Activated gamma-delta T cell treated with Interleukin-2 at 50 U/mL for 16 hours (primary cell): ENCODE data around the gene NFASC.

Experiments
- DNase-seq: peaks from one replicate; pipeline ENCODE4 v3.0.0-alpha.2; 2020

The NFASC gene

DNA sequence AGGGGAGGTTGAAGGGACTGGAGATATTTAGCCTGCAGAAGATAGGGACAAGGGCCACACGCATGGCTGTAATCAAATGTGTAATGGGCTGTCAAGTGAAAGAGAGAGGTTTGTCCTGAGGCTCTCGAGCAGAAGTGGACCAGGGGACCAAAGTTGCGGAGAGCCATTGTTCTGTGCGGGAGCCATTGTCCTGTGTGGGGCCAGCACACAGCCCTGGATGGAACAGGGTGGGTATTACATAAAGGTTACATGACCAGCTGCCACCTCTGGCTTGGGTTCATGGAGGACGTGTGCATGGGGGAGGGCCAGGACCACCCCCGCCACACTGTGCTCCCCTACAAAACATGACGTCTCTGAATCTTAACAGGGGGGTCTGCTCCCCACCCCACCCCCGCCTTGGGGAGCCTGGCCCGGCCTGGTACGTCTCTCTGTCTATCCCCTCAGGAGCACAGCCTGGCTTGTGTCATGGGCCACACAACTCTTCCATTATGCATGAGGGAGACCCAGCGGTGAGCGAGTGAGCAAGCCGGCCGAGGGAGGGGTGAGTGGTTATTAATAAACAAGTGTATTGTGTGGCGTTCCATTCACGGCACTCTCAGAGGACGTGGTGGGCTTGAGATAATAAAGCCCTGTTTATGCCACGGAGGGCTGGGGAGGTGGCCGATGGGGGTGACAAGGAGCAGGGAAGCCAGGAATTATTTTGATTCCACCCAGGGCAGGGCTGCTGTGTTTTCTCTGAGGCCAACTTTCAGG lies at the start of gene NFASC:
TSS of gene NFASC (plus strand) at position 703 of the 753 bp plus-strand sequence. CDS start 73,454 bp downstream, outside the sequence.
- no peak for DNase-seq

DNA sequence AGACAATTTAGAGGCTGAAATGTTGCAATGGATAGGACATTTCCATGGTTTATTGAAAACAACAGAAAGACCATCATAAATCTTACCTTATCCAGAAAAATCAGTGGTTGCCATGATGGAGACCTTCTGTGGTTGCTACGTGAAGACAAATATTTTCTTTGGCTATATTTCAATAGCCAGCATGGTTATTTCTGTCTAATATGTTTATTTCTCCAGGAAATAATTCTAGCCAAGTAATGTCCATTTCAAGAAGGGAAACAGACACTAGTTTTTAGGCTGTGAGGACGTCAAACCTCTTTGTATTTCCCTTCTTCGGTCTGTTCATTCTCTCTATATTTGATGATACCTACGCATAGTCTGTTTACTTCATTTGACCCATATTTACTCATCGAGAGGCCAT lies 49.2 kb upstream of the NFASC start:
- DNase-seq = no peak

DNA sequence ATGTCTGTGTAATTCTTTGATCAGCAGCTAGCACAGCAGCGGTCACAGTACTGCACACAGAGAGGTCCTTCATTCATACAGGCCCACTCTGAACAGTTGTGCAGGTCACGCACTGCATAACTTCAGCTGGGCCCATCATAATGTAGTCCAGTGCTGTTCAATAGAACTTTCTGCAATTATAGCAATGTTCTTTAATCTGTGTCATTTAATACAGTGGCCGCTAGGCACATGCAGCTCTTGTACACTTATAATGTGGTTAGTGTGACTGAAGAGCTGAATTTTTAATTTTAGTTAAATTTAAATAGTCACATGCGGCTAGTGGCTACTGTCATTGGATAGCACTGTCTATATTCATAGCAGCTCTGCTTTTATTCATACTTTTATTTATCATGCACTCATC lies 48.7 kb upstream of the NFASC start:
- no peak for DNase-seq

DNA sequence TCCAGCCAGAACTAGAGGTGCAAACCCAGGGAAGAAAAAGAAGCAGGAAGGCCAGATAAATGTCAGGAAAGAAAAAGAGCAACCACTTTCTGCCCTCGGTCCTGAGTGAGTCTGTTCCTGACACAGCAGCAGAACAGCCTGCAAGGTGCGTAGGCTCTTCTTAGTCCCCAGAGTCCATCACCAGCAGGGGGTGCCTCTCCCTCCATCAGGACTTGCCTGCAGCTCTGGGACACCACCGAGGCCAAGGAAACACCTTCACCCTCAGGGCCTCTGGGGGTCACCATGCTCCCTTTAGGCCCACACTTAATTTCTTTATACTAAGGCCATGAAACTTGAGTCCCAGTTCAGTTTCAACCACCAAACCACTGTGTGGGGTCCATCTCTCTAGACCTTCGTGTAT lies 43.7 kb upstream of the NFASC start:
- DNase-seq = no peak

DNA sequence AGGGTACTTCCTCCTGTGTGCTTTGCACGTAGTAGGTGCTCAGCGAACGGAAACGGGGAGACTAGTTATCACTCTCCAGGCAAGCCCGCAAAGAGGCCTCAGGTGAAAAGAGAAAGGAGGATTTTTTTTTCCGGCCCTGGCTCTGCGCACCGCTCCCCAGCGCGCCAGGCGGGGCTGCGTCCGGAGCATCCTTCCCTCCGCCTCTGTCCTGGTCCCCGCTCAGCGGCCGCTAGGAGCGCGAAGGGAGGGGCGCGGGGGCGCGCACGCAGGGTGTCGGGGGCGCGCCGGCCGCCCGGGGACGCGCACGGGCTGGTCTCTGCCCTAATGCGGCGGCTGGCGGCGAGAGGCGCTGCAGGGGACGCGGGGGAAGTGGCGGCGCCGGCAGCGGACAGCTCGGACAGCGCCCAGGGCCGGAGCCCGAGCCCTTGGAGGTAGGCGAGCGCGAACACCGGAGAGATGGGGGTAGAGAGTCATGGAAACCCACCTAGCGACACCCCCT lies 42.3 kb upstream of the NFASC start:
- peak; percentile 9 for DNase-seq

DNA sequence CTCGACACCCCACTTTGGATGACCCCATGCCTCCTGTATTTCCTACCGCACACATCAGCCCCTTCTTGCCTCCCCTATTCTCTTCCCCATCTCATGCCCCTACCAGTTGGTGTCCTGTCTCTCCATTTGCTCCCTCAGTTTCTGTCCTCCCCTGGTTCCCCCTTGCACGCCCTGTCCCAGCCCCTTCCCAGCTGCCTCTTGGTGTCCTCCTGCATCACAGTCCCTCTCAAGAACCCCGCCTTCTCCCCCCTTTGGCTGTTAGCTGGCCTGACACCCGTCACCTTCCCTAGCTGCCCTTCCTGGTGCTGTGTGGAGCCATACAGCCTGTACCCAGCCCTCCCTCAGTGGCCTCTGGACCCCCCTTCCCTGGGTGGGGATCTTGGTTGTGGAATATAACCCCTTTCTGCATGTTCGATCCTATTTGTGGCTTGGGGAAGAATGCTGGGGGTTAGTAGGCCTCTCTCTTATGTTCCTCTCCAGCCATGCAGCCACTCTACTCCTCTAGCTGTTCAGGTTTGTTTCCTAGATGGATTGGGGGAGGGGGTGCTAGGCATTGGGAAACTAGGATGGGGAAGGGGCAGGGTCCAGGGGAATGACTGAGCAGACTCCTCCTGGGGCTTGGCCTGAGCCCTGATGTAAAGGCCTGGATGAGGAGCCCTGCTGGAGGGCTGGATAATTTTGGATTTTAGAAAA lies 41.4 kb upstream of the NFASC start:
- DNase-seq = no peak

DNA sequence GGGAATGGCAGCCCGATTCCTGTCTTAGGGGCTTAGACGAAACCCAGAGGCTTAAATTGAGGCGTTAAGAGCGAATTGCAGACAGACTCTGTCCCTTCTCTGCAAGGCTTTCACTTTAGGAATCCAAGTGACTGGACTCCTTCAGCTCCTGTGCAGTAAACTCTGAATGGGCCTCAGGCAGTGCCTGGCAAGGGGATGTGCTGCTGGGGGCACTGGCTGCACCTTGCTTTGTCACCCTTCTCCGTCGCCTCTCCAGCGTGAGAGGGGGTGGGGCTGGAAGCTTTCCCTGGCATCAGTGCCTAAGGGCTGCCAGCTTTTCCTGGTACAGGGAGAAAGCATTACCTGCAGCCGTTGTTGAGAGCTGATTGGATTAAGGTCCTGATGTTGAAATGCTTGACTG lies 39.9 kb upstream of the NFASC start:
- DNase-seq = no peak

DNA sequence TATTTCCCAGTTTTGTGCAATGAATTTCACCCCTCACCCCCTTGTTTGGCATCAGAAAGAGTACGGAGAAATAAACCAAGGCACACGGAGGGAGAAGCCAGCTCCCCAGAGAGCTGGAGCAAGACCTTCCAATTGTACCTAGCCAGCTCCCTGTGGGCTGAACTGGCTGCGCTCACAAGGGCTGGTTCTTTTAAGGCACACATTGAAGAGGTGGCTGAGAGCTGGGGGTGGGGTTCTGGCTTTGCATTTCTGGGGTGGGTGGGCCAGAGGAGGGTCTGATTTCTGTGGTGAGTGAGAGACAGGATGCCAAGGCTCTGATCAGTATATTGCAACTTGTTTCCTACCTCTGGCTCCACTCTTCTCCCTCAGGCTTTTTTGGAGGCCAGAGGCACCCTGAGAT lies 39.5 kb upstream of the NFASC start:
- no peak for DNase-seq

DNA sequence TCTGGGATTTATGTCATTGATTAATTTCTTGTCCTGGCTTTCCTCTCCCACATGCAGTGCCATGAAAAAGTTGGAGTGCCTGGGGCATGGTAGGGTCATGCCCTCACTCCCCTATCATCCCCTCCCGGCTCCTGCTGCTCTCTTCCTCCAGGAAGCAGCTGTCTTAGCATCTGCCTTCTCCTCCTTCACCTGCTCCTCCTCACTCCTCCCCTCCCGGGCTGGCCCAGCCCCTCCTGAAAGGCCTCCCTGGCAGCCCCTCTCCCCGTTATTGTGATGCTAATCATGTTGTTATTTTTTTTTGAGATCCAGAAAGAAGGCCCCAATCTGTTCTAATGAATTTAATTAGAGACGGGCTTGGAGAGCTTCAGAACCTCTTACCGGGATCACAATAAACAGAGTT lies 36.3 kb upstream of the NFASC start:
- no peak for DNase-seq

DNA sequence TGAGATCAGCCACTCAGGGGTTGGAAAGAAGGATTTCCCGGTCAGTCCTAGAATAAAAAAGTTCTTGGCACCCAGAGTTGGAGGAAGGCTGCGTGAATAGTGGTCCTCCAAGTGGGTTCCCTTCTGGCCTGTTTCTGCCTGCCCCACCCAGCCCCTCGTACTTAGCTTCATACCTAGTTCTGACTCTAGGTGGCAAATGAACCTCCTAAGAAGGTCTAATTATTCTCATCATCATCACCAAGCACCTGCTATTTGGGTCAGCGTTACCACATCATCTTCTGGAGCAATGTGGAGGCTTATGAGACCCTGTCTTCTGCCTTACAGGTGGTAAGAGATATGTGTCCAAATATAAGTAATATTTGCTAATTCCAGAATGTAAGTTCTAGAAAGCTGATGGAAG lies 35.9 kb upstream of the NFASC start:
- DNase-seq = no peak

DNA sequence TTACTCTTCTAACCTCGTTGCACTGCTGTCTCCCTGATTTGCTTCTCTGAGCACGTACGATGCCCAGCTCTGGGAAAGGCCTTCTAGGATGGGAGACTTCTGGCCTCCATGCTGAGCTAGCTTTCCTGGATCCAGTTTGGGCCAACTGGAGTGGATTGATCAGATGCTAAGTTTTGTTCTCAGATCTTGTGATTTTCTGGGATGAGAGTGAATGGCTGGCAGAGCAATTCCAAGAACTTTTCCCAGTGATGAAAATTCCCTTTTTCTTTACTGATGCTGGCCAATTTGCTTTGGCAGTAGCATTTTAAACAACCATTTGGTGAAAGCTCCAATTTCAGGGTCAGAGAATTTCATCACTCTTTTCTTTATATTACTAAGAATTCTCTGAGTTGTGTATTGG lies 34.9 kb upstream of the NFASC start:
- no peak for DNase-seq

DNA sequence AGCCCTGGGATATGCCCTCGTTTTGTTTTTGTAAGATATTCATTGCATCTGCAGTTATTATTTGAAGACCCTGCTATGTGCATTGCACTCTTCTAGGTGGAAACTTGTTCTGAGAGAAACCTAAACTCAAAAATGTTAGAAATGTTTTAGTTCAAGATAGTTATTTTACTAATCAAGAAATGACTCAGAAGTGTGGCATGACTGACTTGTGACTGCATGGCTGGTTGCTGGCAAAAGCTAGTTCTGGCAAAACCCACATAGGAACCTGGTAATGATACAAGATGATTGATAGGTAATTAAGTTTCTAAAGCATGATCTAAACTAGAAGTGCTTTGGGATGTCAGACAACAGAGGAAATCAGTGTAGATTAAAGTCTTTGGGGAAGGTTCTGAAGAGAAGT lies 33.8 kb upstream of the NFASC start:
- no peak for DNase-seq

DNA sequence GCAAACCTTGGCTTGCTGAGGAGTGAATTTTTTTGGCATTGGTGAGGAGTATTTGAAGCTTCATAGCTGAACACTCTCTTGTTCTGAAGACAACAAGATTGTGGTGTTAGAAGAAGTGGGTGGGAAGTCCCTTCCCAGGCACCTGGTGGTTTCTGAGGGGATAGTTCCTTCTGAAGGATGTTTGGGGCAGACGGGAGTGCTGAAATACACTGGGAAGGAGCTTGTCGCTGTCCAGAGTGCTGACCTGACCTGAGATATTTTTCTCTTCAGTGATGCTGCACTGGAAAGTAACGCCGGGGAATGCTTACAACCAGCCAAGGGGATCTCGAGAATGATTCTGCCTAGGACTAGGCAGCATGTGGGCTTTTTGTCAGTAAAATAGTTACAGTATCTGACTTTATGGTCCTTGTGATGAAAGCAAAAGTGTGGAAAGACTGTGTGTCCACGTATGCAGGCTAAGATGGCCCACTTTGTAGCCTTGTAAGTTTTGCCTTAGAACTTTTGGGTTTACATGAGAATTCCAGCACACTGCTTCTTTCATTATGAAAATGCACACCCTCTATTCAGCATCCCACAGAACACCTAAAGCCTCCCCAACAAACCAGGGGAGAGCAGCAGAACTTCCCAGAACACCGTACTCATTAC lies 33.1 kb upstream of the NFASC start:
- DNase-seq = peak; percentile 11

DNA sequence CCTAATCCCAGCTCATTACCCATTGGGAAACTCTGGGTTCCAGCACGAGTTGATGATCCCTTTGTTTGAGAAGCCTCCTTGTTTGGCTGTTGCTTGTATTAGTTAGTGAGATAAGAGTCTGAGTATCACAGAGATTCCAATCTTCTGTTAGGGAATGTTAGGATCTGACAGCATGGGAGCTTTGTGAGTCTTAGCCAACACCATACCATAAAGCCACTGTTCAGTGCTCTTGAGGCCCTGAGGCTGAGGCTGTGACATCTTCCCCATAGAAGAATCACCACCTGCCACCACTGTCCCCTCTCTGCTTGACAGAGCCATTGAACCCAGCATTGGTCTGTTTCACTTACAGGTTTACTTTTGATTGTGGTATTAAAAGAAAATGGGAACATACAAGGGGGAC lies 29.3 kb upstream of the NFASC start:
- DNase-seq = no peak

DNA sequence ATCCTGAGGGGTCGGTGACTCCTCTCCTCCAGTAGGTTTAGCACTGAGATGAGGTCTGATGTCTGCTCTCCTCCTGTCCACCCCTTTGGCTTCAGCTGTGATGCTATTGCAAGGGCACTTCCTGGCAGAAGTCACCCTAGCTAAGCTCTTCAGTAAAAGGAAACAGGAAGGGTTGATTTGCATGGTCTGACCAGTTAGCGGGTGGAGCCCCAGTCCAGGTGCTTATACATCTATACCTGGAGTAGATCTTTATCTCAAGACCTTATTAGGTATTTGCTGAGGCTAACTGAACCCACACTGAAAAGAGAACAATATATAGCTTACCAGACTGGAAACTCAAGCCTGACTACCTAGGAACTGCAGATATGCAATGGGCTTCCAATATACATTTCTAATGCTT lies 28.9 kb upstream of the NFASC start:
- no peak for DNase-seq

DNA sequence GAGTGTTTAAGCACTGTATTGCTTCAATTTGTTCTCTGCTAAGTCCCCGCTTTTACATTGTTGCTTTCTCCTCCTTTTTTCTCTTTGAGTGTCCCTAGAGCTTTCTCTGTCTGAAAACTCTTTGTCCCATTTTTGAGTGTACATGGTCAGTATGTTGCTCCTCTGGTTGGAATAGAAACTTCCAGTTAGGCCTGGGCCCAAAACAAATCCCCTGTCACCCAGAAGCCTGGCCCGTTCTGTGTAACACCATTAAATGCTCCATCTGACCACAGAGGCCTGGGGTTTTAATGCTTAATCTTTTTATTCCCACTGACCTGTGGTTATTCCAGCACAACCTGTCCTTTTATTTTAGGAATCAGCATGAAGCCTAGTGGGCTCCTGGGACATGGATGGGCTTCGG lies 28.3 kb upstream of the NFASC start:
- DNase-seq = no peak

DNA sequence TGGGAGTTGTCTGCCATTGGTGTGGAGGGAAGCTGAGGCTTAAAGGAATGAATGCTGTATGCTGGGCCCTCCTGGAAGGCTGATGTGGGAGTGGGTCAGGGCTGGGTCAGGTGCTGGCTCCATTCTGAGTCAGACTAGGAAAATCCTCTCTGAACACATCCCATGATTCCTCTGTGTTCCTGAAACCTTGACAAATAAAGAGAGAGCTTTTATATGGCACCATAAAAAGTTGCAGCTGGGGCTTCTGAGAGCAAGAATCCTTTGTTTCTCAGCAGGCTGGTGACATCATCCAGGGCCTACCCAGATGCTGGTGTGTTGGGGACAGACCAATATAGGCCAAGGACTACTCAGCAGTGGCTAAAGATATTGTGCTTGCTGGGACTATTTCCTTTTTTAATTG lies 27.8 kb upstream of the NFASC start:
- DNase-seq = no peak

DNA sequence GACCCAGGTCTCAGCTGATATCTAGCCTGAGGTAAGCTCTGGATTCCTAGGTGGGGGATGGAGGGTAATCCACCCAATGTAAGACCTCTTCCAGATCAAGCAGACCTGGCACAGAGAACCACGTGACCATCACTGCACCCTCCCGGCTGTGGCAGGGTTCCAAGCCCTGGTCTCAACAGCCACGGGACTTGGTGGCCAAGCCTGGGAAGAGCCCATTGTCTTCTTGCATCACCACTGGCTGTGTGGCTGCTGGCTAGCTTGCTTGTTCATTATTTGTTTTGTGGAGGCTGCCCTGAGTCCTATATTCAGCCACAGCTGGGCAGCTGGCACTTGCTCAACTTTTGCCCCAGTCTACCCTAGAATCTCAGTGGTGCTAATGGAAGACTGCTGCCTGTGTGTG lies 24.1 kb upstream of the NFASC start:
- no peak for DNase-seq

DNA sequence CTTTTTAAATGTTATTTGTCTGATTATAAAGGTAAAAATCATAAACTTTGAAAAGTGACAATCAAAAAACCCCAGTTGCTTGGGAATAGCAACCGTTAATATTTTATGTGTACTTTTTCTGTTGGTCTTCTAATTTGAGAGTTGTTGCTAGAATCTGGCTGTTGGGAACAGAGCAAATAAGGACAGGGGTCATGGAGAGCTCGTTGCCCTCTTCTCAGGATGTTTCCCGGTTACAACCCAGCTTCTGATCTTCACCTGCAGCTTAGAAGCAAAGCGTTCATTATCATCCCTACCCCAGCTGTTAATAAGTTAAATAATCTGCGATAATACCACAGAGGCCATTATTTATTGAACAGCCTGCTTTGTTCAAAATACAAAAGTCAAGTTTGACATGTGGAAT lies 22.1 kb upstream of the NFASC start:
- no peak for DNase-seq

DNA sequence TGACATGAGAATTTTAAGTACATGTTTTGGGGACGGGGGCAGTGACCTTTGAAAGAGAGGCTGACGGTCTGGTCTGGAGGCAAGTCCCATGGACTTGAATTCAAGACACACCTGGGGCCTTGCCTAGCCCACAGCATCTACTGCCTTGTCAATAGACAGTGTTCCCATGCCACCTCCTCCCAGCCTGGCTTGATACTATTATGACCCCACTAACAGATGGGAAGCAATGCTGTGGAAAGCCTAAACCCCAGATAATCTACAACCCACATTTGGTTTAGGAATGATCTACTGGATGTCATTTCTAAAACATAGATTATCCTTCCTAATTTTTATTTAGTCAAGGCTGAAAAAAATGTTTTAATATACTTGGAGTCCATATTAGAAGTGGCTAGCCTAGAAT lies 17.8 kb upstream of the NFASC start:
- DNase-seq = no peak

DNA sequence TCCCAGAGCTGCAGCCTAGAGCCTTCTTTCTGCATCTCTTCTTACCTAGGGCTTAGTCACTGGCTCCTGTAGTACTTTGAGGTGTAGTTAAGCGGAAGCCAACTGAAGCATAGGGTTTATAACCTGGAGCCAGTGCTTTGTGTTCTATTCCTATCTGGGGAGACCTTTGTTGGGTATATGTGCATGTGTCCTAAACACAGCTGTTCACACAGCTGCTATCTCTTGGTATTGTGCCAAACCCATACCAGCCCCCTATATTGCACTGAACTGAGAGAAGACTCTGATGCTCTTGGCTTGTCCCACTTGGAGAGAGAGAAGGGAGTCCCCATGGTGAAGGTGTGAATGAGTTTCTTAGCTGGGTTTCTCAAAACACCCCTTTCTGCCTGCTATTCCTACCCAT lies 17.2 kb upstream of the NFASC start:
- DNase-seq = no peak

DNA sequence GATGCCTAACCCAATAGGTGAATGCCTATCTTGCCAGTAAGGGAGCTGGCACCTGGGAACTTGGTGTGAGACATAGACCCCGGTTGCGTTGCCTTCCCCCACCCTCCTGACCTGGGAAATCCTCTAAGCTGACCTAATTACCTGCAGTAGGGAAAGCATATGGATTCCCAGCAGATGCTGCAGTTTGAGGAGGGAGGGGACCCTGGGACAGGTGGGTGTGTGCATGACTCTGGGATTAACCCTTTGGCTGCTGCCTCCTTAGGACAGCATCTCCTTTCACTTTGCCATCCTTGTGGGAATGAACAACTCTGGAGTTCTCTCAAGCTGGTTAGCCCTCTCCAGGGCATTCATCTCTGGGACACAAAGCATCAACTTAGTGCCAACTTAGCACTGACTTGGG lies 16.4 kb upstream of the NFASC start:
- no peak for DNase-seq

DNA sequence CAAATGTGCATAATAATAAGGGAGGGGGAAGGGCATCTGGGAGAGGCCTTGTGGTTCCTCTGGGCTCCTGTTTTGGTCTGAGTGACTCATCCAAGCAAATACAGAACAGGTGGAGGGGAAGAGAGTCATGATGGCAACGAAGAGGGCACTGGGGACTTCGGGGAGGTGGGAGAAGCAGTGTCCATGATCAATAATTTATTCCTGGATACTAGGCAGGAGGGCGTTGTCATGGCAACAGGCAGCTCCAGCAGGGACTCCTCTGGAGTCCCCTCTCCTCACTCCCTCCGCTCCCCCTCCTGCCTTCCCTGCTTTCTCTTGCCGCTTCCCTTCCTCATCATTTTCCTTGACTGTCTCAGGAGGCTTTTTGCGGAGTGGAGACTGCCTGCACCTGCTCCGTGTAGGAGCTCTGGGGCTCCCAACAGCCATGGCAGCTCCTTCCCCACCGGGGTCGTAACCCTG lies 12.3 kb upstream of the NFASC start:
- no peak for DNase-seq

DNA sequence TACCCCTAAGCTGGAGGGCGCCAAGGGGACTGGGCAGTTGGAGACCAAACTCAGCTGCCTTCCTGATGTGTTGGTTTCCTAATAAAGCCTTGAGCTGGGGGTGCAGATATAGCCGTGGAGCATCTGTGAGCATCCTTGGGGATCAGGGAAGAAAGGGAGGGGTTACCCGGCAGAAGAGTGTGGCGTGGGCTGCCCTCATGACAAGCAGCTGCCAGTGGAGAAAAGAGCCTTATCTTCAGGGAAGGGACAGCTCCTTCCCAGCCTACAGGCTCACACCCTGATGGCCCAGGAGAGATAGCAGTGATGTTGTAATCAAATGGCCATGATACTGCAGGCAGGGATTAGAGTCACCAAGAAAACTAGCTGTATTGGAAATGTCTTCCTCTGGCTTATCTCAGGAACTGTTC lies 10.8 kb upstream of the NFASC start:
- DNase-seq = no peak
